Activated T-helper 1 cell treated with anti-CD3 and anti-CD28 coated beads, Interleukin-12 subunit alpha, Interleukin-12 subunit beta, Interleukin-2, Interleukin-4 antibody, amounts not matched to agents 30 ng/mL and 10 ng/mL and 1 ng/mL, durations not matched to agents 14 hours and 24 hours and 36 hours (primary cell): ENCODE measurements around the gene SGK2. TPM values are rescaled to one million over a fixed set of nuclear protein-coding genes. Genes with fewer than 3 reads are reported as not detected.

Source experiments
- DNase-seq: peaks from one replicate; pipeline ENCODE4 v3.0.0; 2021; ENCODE audit warnings: low spot score
- H3K27ac Mint-ChIP-seq: one replicate; pipeline ENCODE4 v1.8.0; 2021; ENCODE audit warnings: mild to moderate bottlenecking, mixed read lengths
- H3K27me3 Mint-ChIP-seq: one replicate; pipeline ENCODE4 v1.8.0; 2022; ENCODE audit warnings: mild to moderate bottlenecking, moderate library complexity, mixed read lengths; ENCODE audit not compliant: insufficient read depth
- H3K36me3 Mint-ChIP-seq: one replicate; pipeline ENCODE4 v1.8.0; 2021; ENCODE audit warnings: low read depth, mixed read lengths
- H3K4me1 Mint-ChIP-seq: one replicate; pipeline ENCODE4 v1.8.0; 2021; ENCODE audit warnings: low read depth, mixed read lengths
- H3K4me3 Mint-ChIP-seq: one replicate; pipeline ENCODE4 v1.8.0; 2021; ENCODE audit warnings: mild to moderate bottlenecking, moderate library complexity, mixed read lengths
- H3K9me3 Mint-ChIP-seq: one replicate; pipeline ENCODE4 v1.8.0; 2021; ENCODE audit warnings: mixed read lengths
- intact Hi-C: fragments of 100-400 bp; cut with micrococcal nuclease; formaldehyde crosslinking; loops from one replicate; pipeline ENCODE4 v1.15.1; 2024
- total RNA-seq: library from RNA; stranded (reverse); gene quantifications from 2 replicates; pipeline ENCODE4 v1.2.3, GENCODE V29; 2022

Gene SGK2
- total RNA-seq, 1 donor from 2014 or later = not detected

DNA sequence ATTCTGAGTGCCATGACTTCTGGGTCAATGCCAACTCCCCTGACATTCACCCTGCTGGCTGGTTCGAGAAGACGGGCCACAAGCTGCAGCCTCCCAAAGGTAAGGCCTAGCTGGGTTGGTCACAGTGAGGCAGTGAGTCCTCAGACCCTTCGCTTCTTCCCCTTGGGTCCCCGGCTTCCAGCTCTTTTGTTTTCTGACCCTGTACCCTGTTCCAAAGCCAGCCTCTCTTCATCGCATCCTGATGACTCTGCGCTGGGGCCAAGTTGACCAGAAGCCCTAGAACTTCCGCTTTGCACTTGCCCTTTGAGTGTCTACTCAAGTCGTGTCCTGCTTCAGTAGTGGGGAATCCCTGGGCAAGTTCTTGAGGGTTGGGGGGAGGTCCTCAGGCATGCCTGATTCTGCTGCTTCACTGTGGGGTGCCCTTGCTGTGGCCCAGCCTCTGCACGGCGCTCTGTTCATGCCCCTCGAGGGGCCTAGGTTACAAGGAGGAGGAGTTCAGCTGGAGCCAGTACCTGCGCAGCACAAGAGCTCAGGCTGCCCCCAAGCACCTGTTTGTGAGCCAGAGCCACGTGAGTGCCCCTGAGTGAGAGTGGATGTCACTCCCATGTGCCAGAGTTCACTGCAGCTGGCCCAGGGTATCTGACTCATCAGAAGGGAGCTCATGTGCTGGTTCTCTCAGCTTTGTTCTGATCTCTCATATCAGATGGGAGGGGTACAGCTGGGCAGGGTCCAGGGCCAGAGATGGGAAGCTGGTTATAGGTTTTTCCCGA lies 28.3 kb upstream of the SGK2 start:
- no peak overlapping the region for H3K27ac Mint-ChIP-seq
- H3K27me3 Mint-ChIP-seq = peaks cover 4% of the 10 kb centered on the region
- H3K4me3 Mint-ChIP-seq = no peak overlapping the region
- intact Hi-C loops = no loop called here
- H3K36me3 Mint-ChIP-seq = no peaks in the 10 kb centered on the region
- H3K9me3 Mint-ChIP-seq = no peaks in the 10 kb centered on the region
- no peaks in the 10 kb centered on the region for H3K4me1 Mint-ChIP-seq
- DNase-seq = no peak

DNA sequence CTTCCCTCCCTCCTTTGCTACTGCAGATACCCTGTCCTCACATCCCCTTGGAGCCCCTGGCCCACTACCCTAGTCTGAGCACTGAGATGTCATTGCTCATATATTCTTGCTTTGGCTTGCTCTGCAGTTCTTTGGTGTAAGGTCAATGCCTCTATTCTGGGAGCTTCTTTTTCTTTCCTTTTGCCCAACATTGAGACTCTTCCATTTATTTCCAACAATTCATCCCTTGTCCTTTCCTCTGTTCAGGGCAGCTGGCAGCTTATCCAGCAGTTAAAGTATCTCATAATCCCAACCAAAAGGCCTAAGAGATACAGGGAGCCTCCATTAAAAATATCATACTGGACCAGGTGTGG lies 27.8 kb upstream of the SGK2 start:
- Mint-ChIP-seq H3K4me3 (no peak overlapping the region), H3K27ac (no peak overlapping the region), H3K4me1 (no peaks in the 10 kb centered on the region), H3K27me3 (peaks cover 4% of the 10 kb centered on the region), H3K36me3 (no peaks in the 10 kb centered on the region), H3K9me3 (no peaks in the 10 kb centered on the region)
- DNase-seq = no peak
- intact Hi-C loops = no loop called here

DNA sequence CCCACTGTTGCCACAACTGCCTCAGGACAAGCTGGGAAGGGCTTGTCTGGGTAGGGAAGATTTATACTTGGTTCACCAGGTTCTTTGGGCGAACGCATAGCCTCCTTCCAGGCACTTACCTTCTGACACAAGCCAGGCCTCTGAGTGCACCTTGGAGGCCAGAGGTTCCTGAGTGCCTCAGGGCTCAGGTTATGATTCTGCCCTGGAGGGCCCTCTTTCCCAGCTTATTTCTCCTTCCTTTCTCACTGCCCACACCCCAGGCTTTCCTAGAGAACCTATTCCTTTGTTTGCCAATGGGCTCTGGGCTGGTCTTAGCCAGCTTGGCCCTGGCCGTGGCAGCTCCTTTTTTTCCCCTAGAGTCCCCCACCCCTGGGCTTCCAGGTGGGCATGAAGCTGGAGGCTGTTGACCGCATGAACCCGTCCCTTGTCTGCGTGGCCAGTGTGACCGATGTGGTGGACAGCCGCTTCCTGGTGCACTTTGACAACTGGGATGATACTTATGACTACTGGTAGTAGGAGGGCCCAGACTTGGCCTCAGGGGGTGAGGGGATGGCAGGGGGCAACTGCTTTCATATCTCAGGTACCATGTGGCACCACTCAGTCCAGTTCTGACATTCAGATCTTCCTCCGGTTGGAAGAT lies 26.3 kb upstream of the SGK2 start:
- Mint-ChIP-seq H3K27me3 (peaks cover 4% of the 10 kb centered on the region), H3K4me1 (no peaks in the 10 kb centered on the region), H3K27ac (no peak overlapping the region), H3K36me3 (no peaks in the 10 kb centered on the region), H3K9me3 (no peaks in the 10 kb centered on the region), H3K4me3 (no peak overlapping the region)
- intact Hi-C loops = no loop called here
- no peak for DNase-seq

DNA sequence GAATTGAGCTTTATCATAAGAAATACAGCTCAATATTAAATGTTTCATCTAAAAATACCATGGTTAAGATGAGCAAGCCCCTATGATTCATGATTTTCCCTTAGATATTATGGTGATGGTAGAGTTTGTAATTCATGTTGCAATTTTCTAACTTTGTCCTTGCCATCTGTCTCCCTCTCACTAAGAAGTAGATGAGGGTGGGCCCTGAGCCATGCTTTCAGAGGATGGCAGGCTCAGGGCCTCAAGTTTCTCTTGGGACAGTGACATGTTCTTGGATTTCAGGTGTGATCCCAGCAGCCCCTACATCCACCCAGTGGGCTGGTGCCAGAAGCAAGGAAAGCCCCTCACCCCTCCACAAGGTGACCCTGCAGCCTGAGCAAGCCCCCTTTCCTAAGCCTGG lies 25.8 kb upstream of the SGK2 start:
- intact Hi-C loops = no loop called here

DNA sequence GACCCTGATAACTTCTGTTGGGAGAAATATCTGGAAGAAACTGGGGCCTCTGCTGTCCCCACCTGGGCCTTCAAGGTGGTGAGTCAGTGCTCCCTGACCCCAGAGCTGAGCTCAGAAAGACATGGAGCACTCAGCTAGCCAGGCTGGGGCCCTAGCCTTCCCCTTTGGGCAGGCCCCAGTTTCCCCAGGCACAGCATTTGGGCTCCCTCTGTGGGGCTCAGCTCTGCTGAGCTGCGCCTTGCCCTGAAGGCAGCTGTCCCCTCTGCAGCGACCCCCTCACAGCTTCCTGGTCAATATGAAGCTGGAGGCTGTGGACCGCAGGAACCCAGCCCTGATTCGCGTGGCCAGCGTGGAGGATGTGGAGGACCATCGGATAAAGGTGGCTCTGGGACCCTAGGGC lies 24.8 kb upstream of the SGK2 start:
- no peak overlapping the region for H3K4me3 Mint-ChIP-seq
- no peaks in the 10 kb centered on the region for H3K36me3 Mint-ChIP-seq
- no peak overlapping the region for H3K27ac Mint-ChIP-seq
- H3K9me3 Mint-ChIP-seq = no peaks in the 10 kb centered on the region
- intact Hi-C loops = no loop called here
- no peaks in the 10 kb centered on the region for H3K4me1 Mint-ChIP-seq
- H3K27me3 Mint-ChIP-seq = peaks cover 4% of the 10 kb centered on the region
- DNase-seq = no peak

More for the DNA sequence above, 25.8 kb upstream of the SGK2 start:
- Mint-ChIP-seq H3K4me3 (no peak overlapping the region), H3K36me3 (no peaks in the 10 kb centered on the region), H3K27ac (no peak overlapping the region), H3K27me3 (peaks cover 4% of the 10 kb centered on the region), H3K4me1 (no peaks in the 10 kb centered on the region), H3K9me3 (no peaks in the 10 kb centered on the region)
- DNase-seq = no peak

DNA sequence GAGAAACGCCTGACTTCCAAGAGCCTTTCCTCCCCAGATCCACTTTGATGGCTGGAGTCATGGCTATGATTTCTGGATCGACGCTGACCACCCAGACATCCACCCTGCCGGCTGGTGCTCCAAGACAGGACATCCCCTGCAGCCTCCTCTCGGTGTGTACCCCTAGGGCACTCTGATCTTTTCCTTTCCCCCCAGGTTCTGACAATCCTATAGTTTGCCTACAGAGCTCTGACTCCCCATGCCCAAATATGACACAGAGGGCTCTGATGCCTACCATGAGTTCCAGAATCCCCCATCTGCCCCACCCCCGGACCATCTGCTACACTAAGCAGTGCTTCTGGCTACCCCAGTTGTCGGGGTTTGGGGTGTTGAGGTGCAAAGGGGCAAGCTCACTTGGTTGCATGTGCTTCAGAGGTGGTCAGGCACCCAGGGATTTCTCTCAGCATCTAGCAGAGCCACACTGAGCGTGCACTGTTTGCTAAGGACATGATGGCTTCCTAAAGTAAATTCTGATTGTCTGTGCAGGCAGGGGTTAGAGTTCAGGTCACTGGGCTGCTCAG lies 24.0 kb upstream of the SGK2 start:
- no peaks in the 10 kb centered on the region for H3K27me3 Mint-ChIP-seq
- intact Hi-C loops = no loop called here
- no peaks in the 10 kb centered on the region for H3K9me3 Mint-ChIP-seq
- H3K4me1 Mint-ChIP-seq = no peaks in the 10 kb centered on the region
- DNase-seq = no peak
- H3K36me3 Mint-ChIP-seq = no peaks in the 10 kb centered on the region
- H3K27ac Mint-ChIP-seq = no peak overlapping the region
- no peak overlapping the region for H3K4me3 Mint-ChIP-seq

DNA sequence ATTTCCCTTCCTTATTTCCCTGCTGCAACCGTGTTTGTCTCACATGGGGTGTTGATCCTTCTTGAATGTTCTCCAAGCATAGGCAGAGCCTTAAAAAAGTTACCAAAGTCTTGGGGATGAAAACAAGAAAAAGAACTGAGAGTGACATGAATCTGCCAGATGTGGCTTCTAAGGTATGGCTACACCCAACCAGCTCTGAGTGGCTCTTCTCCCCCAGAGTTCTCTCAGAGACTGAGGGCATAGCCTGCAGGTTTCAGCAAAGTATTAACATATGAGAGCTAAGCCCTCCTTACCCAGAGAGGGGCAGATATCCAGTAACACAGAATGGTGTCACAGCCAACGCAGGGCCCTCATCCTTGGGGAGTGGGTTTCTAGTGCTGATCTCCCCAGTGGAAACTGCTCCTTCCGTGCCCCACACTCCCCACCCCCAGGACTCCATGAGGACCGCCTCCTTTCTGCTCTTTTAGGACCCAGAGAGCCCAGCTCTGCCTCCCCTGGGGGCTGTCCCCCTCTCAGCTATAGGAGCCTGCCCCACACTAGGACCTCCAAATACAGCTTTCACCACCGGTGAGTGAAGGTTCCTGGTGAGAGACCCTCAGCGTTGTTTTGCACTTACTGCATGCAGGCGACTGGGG lies 23.3 kb upstream of the SGK2 start:
- Mint-ChIP-seq H3K4me1 (no peaks in the 10 kb centered on the region), H3K4me3 (no peak overlapping the region), H3K9me3 (no peaks in the 10 kb centered on the region), H3K36me3 (no peaks in the 10 kb centered on the region), H3K27me3 (no peaks in the 10 kb centered on the region), H3K27ac (no peak overlapping the region)
- intact Hi-C loops = no loop called here
- DNase-seq = no peak

DNA sequence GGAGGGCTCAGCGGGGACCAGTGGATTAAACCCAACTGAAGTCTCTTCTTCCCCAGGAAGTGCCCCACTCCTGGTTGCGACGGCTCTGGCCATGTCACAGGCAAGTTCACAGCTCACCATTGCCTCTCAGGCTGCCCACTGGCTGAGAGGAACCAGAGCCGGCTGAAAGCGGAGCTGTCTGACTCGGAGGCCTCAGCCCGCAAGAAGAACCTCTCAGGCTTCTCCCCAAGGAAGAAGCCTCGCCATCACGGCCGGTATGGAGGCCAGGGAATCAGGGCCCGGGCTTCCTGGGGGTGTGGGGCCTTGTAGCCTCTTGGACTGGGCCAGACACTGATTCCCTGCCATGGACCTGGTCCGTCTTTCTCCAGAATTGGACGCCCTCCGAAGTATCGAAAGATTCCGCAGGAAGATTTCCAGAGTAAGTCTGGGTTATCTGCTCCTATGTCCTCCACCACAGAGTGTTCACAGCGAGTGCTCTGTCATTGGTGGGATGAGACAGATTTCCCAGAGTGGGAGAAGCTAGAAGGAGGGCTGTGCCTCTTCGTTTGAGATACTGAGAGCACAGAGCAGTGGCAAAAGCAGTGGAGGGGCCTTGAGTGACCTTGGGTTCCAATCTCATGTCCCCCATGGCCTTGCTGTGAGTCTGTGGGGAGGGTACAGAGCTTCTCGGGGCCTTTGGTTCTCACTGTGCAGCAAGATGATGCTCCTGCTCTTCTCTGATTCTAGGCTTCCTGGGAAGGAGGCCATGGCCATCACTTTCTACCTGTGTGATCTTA lies 22.6 kb upstream of the SGK2 start:
- no peaks in the 10 kb centered on the region for H3K9me3 Mint-ChIP-seq
- H3K36me3 Mint-ChIP-seq = no peaks in the 10 kb centered on the region
- H3K27ac Mint-ChIP-seq = no peak overlapping the region
- DNase-seq = no peak
- no peaks in the 10 kb centered on the region for H3K4me1 Mint-ChIP-seq
- no peak overlapping the region for H3K4me3 Mint-ChIP-seq
- intact Hi-C loops = no loop called here
- H3K27me3 Mint-ChIP-seq = no peaks in the 10 kb centered on the region

DNA sequence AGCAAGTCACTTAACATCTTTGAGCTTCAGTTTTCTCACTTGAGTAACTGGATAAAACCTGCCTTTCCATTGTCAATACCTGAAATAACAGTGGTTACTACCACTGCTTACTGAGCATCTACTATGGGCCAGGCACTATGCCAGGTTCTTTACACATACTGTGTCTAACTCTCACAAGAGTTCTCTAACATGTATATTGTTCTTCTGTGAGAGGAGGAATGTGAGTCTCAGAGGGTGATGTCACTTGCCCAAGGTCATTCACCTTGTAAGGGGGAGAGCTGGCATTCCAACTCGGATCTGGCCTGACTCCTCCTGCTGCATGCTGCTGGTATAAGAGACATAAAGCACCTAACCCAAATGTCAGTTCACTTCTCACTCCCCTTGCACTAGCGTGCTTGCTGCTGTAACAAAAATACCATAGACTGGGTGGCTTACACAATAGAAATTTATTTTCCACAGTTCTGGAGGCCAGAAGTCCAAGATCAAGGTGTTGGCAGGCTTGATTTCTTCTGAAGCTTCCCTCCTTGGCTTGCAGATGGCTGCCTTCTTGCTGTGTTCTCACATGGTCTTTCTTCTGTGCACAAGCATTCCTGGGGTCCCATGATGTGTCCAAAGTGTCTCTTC lies 21.9 kb upstream of the SGK2 start:
- Mint-ChIP-seq H3K36me3 (no peaks in the 10 kb centered on the region), H3K27ac (no peak overlapping the region), H3K4me3 (no peak overlapping the region), H3K27me3 (no peaks in the 10 kb centered on the region), H3K9me3 (no peaks in the 10 kb centered on the region), H3K4me1 (no peaks in the 10 kb centered on the region)
- intact Hi-C loops = no loop called here
- DNase-seq = no peak

DNA sequence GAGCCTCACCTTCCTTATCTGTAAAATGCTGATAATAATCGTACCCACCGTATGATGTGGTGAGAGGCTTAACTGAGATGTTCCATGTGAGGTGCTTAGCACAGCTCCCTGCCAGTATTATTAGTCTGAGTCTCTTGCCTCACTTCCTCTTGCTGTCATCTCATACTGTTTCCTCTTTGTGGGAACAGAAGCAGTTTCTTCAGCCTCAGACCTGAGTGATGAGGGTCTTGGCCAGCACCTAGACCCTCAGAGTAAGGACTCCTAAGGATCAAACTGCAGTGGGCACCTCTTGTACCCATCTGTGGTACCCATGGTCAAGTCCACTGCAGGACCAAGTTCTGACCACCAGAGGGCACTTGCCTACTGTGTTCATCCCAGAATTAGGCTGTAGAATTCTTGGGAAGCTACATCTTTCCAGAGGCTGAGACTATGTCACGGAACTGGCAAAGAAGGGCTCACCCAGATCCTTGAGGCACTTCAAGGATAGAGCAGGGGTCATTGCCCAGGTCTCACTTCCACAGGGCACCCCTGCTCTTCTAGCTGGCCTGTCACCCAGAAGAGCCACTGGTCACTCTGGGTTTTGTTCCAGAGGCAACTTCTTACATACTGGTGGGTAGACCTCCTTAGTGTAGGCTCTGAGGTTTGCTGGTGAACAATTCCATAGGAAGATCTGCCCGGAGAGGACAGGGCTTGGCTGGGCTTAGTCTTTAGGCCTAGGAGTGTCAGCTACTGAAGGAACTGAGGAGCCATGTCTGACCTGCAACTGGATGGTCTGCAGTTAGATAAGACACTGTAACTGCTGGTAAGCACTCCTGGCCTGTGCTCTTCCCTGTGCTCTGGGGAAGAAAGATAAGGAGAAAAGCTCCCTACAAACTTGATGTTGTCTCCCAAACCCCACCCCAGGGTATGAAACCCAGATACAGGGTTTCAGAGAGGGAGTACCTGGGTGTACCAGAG lies 20.6 kb upstream of the SGK2 start:
- H3K27ac Mint-ChIP-seq = no peak overlapping the region
- H3K27me3 Mint-ChIP-seq = no peaks in the 10 kb centered on the region
- H3K9me3 Mint-ChIP-seq = no peaks in the 10 kb centered on the region
- H3K4me3 Mint-ChIP-seq = no peak overlapping the region
- no peaks in the 10 kb centered on the region for H3K4me1 Mint-ChIP-seq
- intact Hi-C loops = loop anchor here (1.0 kb wide), 4 partner anchors 89 to 555 kb away; no protein-coding TSS in a partner anchor
- H3K36me3 Mint-ChIP-seq = no peaks in the 10 kb centered on the region
- peak; percentile 18 for DNase-seq

DNA sequence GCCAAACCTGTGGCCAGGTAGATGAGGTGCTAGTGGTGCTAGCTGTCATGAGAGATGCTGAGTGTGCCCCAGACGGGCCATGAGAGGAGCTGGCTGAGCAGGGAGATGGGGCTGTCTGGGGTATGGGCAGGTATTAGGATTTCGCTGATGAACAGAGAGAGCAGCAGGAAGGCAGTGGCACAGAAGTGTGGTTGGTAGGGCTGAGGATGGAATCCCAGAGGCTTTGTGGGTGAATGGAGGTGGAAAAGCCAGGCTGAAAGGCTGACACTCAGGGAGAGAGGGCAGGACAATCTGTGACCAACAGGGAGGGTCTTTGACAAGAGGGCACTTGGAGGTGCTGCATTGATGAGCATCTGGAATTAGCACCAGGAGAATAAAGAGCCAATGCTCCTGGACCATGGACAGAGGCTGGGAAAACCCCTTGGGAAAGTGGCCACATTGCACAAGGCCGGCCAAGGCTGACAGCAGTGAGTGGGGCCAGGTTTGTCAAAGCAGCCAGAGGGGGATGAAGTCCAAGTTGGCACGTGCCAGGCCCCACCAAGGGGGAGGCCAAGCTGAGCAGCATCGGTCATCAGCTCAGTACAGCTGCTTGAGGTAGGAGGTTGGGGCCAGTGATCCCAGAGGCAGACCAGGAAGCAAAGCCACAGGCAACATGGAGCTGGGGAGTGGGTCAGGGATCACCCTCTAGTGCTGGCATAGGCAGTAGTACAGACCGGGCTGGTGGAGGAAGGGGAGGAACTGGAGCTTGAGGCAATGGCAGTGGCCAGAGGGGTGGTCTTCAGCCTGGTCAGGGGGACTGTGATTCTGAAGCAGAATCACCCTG lies 19.7 kb upstream of the SGK2 start:
- Mint-ChIP-seq H3K27me3 (no peaks in the 10 kb centered on the region), H3K27ac (no peak overlapping the region), H3K36me3 (no peaks in the 10 kb centered on the region), H3K4me1 (no peaks in the 10 kb centered on the region), H3K4me3 (no peak overlapping the region), H3K9me3 (no peaks in the 10 kb centered on the region)
- intact Hi-C loops = loop anchor here (1.0 kb wide), 4 partner anchors 90 to 554 kb away; no protein-coding TSS in a partner anchor
- no peak for DNase-seq
